Measurements from ENCODE around the gene TLDC2. TPM values are rescaled to one million over a fixed set of nuclear protein-coding genes. Genes with fewer than 3 reads are reported as not detected.
"Not testable (repeated sequence)": the region's sequence is repeated elsewhere in the genome, so short reads cannot be mapped to it uniquely, and the experiment has no call there.

TLDC2 gene
- total RNA-seq, 1 donor from 2014 or later: not detected

DNA sequence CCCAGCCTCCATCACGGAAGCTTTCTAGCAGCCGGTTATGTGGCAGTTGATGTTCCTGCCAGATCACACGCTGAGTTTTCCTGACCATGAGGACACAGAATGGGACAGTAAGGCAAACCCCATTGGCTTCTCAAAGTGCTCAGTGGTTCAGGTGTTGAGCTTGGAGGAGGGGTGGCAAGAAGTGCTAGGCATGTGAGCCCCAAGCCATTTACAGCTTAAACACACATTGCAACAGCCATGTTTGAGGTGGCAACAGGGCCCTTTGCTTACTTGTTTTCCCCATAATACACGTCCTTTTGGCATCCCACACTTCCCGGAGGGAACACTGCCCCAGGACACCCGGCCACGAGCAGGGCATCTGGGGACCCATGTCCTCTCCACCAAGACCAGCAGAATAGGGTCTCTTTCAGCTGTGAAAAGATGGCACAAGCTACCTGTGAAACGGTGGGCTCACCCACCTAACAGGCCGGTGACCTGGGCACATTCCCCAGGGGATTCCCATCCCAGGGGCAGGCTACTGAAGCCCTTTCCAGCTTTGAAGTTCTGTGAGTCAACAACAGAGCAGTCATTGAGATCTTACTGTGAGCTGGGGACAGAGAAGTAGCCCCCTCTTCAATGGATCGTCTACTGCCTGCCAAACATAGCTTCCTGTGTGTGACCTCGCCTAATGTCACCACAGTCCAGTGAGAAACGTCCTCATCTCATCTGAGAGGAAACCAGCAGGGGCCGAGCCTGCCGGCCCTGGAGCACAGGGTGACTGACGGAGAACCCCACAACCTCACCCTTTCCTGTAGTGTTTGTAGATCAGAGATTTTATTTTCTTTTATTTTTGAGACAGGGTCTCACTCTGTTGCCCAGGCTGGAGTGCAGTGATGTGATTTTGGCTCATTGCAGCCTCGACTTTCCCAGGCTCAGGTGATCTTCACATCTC lies 4.0 kb upstream of the TLDC2 start:
- no peak for DNase-seq
- Histone ChIP-seq H3K4me3 (no peak overlapping the region), H3K36me3 (no peaks in the 10 kb centered on the region), H3K27me3 (ENCODE audit: low read depth) (no peaks in the 10 kb centered on the region), H3K27ac (replicated peaks) (no peak overlapping the region), H3K9me3 (replicated peaks) (no peaks in the 10 kb centered on the region), H3K4me1 (peaks cover 9% of the 10 kb centered on the region)
- intact Hi-C loops (cut with micrococcal nuclease): no loop called here
- no peak for TF ChIP-seq CTCF (IDR thresholded peaks at IDR 0.05; ENCODE audit: borderline replicate concordance)

DNA sequence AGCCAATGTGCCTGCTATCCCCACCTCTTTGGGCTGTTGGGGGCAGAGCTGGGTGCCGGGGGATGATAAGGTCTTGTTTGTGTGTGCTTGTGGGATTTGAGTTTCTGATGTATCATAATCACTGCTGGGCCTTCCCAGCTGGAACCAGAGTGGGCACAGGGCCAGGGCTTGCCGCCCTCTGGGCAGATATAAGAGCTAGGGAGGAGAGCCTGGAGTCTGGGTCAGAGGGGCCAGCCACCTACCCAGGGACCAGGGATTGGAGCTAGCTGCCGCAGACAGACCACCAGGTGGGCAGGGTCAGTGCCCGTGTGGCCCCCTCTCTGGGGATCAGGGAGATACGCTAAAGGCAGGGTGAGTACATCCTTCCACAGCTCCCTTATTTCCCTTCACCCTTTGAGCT lies 3.1 kb upstream of the TLDC2 start:
- H3K4me3 ChIP-seq: no peak overlapping the region
- no peak overlapping the region for H3K27ac ChIP-seq (replicated peaks)
- DNase-seq: no peak
- no peaks in the 10 kb centered on the region for H3K9me3 ChIP-seq (replicated peaks)
- no peaks in the 10 kb centered on the region for H3K27me3 ChIP-seq (ENCODE audit: low read depth)
- H3K4me1 ChIP-seq: peaks cover 9% of the 10 kb centered on the region
- intact Hi-C loops (cut with micrococcal nuclease): no loop called here
- no peaks in the 10 kb centered on the region for H3K36me3 ChIP-seq
- no peak for TF ChIP-seq CTCF (IDR thresholded peaks at IDR 0.05; ENCODE audit: borderline replicate concordance)

DNA sequence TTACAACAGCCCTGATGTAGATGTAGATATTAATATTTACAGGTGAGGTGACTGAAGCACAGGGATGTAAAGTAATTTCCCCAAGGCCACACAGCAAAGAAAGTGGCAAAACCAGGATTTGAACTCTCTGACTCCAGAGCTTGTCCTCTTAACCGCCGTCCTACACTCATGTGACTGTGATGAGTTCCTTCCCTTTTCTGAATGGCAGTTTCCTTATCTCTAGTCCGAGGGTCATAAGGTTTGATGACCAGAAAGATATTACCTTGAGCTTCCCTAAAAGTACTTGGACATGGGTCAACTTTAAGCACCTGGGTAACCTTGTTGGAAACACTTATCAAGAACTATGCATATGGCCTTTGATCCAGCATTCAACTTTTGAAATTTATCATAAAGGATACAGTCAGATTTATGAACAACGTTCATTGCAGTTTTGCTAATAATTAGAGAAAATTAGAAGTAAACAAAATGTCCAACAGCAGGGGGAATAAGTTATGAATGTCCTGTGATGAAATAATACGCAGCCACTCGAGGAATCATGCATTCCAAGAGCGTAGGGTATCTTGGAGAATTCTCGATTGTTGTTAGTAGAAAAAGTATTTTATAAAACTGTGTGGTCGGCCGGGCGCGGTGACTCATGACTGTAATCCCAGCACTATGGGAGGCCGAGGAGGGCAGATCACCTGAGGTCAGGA lies 2.3 kb upstream of the TLDC2 start:
- no peak for TF ChIP-seq CTCF (IDR thresholded peaks at IDR 0.05; ENCODE audit: borderline replicate concordance)
- no peak overlapping the region for H3K4me3 ChIP-seq
- intact Hi-C loops (cut with micrococcal nuclease): no loop called here

GRCh38 chr20:36875093-36875492 lies 845 bp upstream of the TLDC2 start:
- H3K4me3 ChIP-seq; DNase-seq; H3K4me1 ChIP-seq; H3K9me3 ChIP-seq (replicated peaks); H3K27ac ChIP-seq (replicated peaks); H3K27me3 ChIP-seq (ENCODE audit: low read depth); H3K36me3 ChIP-seq; intact Hi-C loops (cut with micrococcal nuclease): not testable (repeated sequence)

More for the DNA sequence above, 2.3 kb upstream of the TLDC2 start:
- Histone ChIP-seq H3K27ac (replicated peaks) (no peak overlapping the region), H3K36me3 (no peaks in the 10 kb centered on the region), H3K27me3 (ENCODE audit: low read depth) (no peaks in the 10 kb centered on the region), H3K4me1 (peaks cover 9% of the 10 kb centered on the region), H3K9me3 (replicated peaks) (no peaks in the 10 kb centered on the region)
- no peak for DNase-seq

DNA sequence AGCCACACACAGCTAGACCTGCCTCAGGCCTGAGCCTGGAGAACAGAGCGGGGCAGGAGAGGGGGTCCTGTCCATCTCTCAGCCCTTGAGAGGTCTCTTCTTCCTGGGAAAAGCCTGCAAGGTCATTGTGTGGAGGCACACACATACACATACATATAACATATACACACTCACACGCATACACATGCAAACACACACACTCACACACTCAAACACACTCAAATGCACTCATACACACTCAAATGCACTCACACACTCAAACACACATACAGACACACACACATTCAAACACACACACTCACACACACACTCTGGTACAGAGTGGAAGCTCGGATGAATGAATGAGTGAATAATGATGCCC lies 515 bp downstream of the TLDC2 start:
- TF ChIP-seq CTCF (IDR thresholded peaks at IDR 0.05; ENCODE audit: borderline replicate concordance): no peak
- Histone ChIP-seq H3K36me3 (no peaks in the 10 kb centered on the region), H3K4me3 (no peak overlapping the region), H3K9me3 (replicated peaks) (no peaks in the 10 kb centered on the region), H3K27me3 (ENCODE audit: low read depth) (no peaks in the 10 kb centered on the region), H3K27ac (replicated peaks) (no peak overlapping the region), H3K4me1 (peaks cover 9% of the 10 kb centered on the region)
- intact Hi-C loops (cut with micrococcal nuclease): no loop called here
- DNase-seq: no peak

GRCh38 chr20:36878941-36879340 lies 3.0 kb downstream of the TLDC2 start:
- Histone ChIP-seq H3K27ac (replicated peaks) (no peak overlapping the region), H3K4me3 (no peak overlapping the region), H3K4me1 (no peaks in the 10 kb centered on the region), H3K36me3 (no peaks in the 10 kb centered on the region), H3K9me3 (replicated peaks) (no peaks in the 10 kb centered on the region), H3K27me3 (ENCODE audit: low read depth) (no peaks in the 10 kb centered on the region)
- no peak for DNase-seq
- TF ChIP-seq CTCF (IDR thresholded peaks at IDR 0.05; ENCODE audit: borderline replicate concordance): no peak
- intact Hi-C loops (cut with micrococcal nuclease): no loop called here

Data from left ventricle myocardium inferior (tissue), 1 donor.